Measurements from ENCODE around the gene RNPEPL1. TPM values are rescaled to one million over a fixed set of nuclear protein-coding genes. Genes with fewer than 3 reads are reported as not detected.

Gene RNPEPL1
- total RNA-seq, 1 donor from 2014 or later, result 20.8 TPM

DNA sequence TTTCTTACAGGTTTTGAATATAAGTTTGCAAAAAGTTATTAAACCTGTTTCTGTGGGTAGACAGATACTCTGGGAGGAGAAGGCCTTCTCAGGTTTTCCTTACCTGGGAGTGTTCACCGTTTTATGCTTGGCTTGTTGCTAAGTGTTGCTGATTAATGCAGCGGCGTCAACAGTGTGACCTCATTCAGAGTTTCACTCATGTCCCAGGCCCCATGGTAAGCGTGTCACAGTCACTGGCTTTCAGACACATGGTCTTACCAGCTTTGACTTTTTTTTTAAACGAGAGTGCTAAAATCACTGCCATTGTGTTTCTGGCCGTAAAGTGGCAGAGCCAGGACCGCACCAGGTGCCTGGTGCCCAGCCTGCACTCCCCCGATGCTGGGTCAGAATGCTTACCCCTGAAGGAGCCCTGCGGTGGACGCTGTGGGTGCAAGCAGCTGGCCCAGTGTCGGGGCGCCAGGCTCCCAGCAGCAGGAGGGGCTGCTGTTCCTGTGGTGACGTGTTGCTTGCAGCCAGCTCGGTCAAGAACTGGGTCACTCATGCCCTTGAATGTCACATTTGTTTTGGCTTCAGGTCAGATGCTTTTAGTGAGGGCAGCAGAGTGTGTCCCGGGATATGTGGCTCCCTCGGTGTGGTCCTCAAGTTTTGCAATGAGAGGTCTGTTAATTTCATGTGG, 21.7 kb downstream of the RNPEPL1 start:
- no peak for DNase-seq (ENCODE audit: low read depth, low spot score)

DNA sequence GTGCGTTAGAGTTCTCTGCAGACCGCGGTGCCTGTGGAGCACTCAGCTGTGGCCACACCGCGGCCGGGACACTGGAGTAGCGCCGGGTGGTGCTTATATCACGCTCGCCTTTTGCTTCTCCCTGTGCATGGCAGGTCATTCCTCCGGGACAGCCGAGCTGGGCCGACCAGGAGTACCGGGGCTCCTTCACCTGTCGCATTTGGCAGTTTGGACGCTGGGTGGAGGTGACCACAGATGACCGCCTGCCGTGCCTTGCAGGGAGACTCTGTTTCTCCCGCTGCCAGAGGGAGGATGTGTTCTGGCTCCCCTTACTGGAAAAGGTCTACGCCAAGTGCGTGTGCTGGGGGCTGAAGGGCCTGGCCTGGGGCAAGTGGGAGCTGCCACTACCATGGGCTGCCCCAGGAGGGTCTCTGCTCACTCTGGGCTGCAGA, 22.4 kb downstream of the RNPEPL1 start:
- no peak for DNase-seq (ENCODE audit: low read depth, low spot score)

DNA sequence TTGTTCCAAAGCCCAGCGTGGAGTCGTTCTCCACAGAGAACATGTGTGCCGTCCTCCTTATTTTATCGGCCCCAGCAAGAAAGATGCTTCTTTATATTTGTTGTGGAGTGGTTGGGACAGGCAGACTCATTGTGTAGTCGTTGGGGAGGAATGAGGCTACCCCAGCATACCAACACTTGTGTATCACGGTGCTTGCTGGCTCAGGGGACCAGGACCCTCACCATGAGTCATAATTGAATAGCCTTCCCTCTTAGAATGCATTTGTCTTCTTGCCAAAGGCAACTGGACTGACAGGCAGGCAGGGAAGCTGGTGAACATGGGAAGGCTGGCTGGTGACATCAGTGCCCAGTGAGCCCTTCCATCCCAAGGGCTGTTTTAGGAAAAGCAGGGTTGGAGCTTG, 22.9 kb downstream of the RNPEPL1 start:
- no peak for DNase-seq (ENCODE audit: low read depth, low spot score)

DNA sequence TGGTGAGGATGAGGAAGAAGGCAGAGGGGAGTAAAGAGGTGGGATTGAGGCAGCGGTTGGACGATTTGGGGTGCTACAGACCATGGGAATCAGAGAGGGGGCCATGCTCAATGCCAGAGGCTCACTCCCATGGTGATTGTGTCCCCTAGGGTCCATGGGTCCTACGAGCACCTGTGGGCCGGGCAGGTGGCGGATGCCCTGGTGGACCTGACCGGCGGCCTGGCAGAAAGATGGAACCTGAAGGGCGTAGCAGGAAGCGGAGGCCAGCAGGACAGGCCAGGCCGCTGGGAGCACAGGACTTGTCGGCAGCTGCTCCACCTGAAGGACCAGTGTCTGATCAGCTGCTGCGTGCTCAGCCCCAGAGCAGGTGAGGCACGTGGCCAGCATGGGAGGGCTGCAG, 23.5 kb downstream of the RNPEPL1 start:
- no peak for DNase-seq (ENCODE audit: low read depth, low spot score)

DNA sequence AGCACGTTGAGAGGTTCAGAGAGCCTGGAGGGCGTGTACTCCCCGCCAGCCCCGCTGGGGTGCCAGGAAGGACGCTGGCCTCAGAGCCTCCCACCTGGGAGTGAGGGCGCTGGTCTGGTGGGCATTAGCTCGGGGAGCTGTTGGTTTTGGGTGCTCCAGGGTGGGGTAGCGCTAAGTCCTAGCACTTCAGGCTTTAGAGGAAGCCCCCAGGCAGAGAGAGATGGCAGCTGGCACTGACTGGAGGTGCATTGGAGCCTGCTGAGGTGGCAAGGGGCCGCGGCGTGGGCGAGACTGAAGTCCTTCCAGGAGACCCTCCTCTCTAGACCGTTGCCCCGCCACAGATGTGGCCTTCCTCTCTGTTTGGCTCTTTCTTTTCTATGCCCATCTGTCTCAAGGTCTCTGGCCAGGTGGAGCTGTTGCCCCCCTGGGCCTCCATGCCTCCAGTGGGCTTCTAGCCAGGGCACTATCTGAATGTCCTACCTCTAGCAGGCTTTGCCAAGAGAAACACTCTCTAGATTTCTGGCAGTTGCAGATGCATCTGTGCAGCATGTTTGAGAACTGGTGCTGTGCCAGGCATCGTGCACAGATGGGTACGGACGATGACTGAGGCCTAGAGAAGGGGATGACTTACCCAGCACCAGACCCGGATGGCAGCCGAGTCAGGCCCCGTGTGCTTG, 24.9 kb downstream of the RNPEPL1 start:
- no peak for DNase-seq (ENCODE audit: low read depth, low spot score)

DNA sequence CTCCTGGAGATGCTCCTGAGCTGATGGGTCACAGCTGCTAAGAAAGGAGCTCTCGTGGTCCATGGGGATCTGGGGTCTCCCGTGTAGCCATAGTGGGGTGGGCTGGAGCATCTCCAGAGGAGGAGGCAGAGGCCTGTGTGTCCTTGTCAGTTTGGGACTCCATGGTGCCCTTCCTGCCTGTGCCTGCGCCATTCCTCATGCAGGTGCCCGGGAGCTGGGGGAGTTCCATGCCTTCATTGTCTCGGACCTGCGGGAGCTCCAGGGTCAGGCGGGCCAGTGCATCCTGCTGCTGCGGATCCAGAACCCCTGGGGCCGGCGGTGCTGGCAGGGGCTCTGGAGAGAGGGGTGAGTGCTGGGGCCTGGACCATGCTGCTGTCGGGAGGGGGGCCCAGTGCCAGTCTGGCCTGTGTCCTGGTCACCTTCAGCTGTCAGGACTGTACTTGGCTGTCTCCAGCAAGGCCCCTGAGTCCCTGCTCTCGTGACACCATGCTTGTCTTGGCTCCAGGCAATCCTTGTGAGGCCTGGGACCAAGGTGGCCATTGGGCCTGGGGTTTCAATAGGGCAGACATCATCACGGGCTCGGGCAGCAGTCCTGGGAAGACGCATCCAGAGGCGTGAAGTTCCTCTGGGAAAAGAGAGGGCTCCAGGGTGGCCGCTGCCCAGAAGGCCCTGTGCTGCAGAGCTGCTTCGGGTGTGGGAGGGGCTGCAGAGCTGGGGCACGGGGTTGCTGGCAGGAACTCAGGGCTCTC, 25.6 kb downstream of the RNPEPL1 start:
- DNase-seq (ENCODE audit: low read depth, low spot score), result no peak

DNA sequence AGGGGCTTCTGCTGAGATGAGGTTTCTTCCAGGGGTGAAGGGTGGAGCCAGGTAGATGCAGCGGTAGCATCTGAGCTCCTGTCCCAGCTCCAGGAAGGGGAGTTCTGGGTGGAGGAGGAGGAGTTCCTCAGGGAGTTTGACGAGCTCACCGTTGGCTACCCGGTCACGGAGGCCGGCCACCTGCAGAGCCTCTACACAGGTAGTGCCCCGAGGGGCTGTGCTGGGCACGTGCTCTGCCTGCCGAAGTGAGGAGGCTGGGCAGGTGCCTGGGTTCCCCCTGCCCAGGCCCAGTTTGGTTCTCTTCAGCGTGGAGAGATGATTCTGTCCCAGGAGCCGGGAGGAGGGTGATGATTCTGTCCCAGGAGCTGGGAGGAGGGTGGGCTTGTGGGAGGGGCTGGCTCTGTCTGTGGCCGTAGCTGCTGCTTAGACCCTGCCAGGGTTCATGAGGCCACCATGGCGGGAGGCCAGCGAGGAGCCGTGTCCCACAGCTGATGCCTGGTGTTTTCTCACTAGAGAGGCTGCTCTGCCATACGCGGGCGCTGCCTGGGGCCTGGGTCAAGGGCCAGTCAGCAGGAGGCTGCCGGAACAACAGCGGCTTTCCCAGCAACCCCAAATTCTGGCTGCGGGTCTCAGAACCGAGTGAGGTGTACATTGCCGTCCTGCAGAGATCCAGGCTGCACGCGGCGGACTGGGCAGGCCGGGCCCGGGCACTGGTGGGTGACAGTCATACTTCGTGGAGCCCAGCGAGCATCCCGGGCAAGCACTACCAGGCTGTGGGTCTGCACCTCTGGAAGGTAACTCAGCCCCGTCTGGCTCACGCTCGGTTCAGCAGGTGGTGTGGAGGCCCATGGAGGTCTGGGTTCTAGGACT, 26.5 kb downstream of the RNPEPL1 start:
- no peak for DNase-seq (ENCODE audit: low read depth, low spot score)

DNA sequence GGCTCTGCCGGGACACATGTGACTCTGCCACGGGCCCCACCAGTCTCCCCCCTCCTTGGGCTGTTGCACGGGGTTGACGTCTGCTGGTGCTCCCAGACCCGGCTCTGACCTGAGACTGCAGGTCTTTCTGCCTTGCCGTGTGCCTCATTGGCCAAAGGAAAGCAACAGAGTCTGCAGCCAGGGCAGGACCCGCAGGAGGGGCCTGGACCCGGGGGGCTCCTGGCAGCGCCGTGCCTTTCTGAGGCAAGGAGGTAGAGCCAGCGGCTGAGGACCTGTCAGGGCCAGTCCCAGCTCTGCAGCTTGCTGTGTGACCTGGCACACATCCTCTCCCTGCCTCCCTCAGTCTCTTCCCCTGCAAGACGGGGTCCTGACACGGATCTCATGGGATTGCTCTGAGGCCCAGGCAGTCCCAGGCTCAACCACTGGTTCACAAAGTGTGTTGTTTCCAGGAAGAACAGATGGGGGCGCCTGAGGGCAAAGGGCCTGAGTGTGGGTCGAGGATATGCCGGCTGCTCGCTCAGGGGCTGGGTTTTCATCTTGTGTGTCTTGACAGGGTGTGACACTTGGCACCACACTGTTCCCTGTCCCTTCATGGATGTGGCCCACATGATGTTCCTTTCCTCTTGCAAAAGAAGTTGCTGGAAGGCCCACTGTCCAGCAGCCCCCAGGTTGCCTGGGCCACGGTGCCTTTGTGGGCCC, 27.2 kb downstream of the RNPEPL1 start:
- DNase-seq (ENCODE audit: low read depth, low spot score), result no peak

DNA sequence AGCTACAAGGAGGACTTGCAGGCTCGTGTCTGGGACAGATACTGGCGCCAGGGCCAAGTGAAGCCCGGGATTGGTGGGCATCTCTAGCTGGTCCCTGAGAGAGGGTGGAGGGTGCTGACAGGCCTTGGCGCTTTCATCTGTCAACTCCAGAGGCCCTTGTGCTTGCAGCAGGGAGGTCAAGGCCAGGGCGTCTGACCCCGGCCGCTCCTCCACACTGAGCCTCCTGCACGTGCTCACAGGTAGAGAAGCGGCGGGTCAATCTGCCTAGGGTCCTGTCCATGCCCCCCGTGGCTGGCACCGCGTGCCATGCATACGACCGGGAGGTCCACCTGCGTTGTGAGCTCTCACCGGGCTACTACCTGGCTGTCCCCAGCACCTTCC, 27.8 kb downstream of the RNPEPL1 start:
- DNase-seq (ENCODE audit: low read depth, low spot score), result no peak

DNA sequence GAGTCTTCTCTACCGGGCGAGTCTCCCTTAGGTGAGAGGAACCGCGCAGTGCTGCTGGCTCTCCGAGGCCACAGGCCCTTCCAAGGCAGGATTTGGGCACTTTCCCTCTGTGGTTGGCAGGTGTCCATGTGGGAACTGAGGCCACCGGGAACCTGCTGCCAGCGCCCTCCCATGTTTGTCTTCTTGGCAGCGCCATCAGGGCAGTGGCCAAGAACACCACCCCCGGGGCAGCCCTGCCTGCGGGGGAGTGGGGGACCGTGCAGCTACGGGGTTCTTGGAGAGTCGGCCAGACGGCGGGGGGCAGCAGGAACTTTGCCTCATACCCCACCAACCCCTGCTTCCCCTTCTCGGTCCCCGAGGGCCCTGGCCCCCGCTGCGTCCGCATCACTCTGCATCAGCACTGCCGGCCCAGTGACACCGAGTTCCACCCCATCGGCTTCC, 28.2 kb downstream of the RNPEPL1 start:
- DNase-seq (ENCODE audit: low read depth, low spot score), result no peak

DNA sequence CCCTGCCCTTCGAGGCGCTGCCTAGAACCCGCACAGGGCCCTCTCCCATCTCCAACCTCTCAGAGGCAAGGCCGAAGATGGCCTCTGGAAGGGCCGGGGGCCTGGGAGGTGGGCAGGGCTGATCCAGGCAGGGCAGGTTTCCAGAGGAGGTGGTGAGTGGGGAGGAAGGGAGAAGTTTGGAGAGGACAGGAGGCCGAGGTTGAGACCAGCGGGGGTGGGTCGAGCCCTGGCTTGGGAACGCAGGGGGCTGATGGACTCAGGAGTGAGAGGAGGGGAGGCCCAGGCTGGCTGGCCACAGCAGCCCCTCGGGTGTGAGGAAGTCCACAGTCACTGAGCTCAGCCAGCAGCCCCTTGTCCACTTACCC, 28.8 kb downstream of the RNPEPL1 start:
- no peak for DNase-seq (ENCODE audit: low read depth, low spot score)

DNA sequence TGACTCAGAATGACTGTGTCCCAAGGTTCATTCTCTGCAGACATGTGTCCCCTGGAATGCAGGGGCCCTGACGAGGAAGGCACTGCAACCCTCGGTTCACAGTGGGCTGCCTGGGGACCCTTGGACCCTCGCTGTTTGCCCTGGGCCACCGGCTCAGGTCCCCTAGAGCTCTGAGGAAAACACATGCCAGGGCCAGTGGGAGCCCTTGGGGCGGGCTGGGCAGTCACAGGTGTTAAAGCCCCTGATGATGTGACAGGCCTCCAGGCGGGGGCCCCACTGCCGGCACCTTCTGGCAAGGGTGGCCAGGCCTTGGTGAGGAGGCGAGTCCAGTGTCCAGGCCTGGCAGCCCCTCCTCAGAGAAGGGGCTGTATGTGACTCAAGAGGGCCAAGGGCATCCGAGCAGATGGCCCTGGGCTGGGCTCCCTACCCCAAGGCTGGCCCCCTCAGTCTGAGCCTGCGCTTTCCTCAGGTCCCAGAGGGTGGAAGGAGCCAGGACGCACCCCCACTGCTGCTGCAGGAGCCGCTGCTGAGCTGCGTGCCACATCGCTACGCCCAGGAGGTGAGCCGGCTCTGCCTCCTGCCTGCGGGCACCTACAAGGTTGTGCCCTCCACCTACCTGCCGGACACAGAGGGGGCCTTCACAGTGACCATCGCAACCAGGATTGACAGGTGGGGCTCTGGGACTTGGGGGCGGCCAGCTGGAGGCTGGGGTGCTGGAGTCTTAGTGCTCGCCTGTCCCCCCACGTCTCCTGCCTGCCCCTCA, 29.3 kb downstream of the RNPEPL1 start:
- no peak for DNase-seq (ENCODE audit: low read depth, low spot score)

DNA sequence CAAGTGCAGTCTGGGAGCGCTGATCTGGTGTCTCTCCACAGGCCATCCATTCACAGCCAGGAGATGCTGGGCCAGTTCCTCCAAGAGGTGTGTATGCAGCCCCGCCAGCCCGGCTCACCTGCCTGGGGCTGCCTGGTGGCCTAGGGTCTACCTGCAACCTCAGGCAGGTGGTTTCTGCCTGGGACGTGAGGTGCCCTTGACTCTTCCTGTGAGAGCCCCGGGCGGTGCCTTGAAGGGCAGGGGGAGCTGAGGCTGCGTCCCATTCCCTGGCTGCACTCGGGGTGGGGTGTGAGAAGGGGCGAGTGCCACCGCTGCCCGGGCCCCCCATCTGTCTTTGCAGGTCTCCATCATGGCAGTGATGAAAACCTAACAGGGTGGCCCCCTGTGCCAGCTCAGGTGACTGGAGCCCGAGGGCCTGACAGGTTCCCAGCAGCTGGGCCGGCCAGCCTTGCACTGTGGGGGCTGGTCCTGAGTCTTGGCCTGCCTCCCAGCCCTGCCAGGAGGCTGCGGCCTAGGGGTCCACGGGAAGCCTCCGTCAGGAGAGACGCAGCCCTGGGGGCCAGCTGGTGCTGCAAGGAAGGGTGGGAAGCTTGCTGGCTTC, 30.1 kb downstream of the RNPEPL1 start:
- no peak for DNase-seq (ENCODE audit: low read depth, low spot score)

DNA sequence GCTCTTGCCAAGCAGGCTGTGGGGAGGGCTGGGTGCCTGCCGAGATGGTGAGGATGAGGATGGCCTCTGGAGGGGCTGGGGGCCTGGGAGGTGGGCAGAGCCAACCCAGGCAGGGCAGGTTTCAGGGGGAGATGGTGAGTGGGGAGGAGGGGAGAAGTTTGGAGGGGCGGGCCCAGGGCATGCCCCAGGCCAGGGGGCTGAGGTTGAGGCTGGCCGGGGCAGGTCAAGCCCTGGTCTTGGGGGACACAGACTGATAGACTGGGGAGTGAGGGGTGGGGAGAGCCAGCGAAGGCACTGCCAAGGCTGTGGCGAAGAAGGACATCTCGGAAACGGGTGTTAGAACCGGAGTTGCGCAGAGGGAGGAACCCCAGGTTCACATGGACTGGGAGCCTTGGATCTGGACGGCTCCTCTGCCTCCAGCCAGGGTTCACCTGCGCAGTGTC, 30.9 kb downstream of the RNPEPL1 start:
- no peak for DNase-seq (ENCODE audit: low read depth, low spot score)

DNA sequence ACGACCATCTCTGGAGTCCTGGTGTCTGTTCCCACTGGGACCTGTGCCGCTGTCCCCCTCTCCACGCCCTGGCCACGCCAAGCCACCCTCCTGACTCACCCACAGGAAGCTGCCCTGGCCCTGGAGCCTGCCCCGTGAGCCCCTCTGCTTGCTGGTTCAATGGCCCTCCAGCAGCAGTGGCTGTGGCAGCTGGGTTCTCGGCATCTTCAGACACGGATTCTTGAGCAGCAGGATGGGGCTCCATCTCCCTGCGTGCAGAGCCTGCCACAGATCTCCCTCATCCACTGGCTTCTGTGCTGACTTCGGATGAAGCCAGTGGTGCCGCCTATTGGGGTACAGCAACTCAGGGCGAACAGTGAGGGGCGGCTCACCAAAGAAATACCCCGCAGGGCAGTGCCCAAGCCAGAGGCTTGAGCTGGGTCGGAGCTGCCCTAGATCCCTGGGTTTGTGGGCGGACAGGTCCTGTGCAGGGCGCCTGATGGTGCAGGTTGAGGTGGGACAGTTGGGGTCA, 32.2 kb downstream of the RNPEPL1 start:
- DNase-seq (ENCODE audit: low read depth, low spot score), result no peak

DNA sequence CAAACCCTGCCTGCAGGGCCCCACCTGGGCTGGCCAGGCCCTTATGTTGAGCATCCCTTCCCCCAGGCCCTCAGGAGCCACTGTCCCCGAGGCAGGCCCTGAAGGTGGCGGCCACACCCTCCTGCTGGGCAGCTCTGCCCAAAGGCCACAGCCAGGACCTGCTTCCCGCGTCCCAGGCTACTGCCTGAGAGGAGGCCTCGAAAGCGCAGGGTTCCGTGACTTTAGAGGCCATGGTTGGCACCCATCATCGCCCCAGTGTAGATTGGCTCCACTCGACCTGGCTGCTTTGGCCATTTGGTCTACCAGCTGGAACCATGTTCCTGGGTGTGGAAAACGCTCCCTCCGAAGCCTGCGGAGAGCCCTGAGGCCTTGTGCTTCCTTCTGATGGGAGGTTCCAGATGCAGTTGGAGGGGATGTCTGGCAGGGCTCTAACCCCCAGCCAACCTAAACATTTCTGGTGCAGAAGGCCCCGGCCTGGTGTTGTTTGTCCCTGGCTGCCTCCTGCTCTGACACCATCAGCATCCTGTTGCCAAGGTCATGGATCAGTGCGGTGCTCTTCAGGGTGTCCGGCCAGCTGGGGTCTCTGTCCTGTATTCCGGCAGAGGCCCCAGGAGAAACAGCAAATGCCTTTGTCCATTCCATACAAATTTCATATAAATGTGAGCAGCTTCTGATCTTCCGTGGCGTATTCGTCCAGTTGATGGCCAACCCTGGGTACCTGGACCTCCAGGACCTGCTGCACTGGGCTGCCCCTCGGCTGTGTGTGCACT, 33.0 kb downstream of the RNPEPL1 start:
- DNase-seq (ENCODE audit: low read depth, low spot score), result no peak

DNA sequence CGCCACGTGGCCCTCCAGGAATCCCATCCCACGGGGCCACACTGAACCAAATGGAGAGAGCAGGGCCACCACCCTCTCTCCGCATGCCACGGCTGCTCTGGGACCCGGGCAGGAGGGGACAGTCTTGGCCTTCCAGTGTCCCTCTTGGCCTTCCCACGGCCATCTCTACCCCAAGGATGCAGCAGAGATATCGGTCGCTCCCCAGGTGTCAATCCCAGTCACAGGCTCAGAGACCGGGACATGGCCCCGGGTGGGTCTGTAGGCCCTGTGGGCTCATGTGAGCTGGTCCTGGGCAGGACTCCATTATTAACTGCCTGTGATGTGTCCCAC, 33.5 kb downstream of the RNPEPL1 start:
- no peak for DNase-seq (ENCODE audit: low read depth, low spot score)

DNA sequence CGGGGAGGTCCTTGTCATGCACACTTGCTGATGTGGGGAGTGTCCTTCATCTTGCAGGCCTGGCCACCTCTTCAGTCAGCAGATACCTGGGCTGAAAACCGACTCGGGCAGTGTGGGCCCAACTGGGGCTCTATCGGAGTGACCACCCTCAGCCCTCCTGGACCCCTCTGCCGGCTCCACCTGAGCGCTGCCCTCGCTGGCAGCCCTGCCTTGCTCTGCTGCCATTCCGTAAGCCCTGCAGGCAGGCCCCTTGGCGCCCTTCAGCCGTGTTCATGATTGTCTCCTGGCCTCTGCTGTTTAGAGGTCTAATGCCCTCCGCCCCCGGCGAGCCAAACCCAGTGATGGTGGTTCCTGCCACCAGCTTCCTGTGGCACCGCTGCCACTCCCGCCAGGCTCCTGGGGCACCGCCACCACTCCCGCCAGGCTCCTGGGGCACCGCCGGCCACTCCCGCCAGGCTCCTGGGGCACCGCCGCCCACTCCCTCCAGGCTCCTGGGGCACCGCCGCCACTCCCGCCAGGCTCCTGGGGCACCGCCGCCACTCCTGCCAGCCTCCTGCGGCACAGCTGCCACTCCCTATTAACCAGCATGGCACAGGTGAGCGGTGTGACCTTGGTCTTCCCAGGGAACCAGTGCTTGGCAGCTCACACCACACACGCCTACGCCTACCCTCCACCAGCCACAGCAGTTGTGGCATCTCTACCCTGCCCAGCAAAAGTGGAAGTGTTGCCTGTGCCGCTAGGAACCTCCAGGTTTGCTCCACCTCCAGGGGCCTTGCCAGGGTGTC, 34.2 kb downstream of the RNPEPL1 start:
- no peak for DNase-seq (ENCODE audit: low read depth, low spot score)
